Measurements from ENCODE around the gene ROBO3. TPM values are rescaled to one million over a fixed set of nuclear protein-coding genes. Genes with fewer than 3 reads are reported as not detected.

ROBO3 gene
- total RNA-seq, 2 donors from 2014 or later, result 21.5 to 26.6 TPM

DNA sequence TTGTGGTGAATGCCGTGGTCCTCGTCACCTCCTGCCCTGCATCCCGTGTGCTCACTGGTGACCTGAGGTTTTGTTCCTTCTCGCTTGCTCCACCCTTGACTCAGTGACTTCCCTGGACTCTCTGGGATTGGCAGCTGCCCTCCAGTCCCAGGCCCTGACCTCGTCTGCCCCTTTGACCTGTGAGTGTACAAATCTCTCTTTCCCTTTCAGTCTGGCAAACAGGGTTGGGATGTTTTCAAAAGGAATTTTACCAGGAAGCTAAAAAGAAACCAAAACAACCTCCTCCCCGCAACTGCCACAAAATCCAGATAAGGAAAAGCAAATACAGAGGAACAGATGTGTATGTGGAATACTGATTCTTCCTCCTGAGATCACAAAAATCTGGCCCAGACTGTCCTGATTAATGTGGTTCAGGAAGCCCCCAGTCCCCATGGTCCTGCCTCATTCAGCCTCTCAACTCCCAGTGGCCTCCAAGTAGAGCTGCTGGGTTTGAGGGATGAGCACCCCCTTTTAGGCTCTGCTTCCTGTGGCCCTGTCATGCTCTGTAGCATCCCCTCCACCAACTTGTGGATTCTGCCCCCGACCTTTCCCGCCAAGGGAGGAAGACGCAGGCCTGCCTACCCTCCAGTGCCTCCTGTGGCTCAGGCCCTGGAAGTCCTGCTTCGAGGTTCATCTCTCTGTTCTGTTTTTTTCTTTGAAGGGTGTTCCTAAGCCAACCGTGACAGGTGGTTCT is 17.3 kb downstream of the ROBO3 start:
- ATAC-seq (replicated peaks in 1 of 2) (no peak), DNase-seq (no peak)
- Mint-ChIP-seq H3K27ac (no peak overlapping the region), H3K9me3 (no peaks in the 10 kb centered on the region), H3K27me3 (ENCODE audit: low read depth) (no peaks in the 10 kb centered on the region), H3K4me1 (ENCODE audit: low read depth) (peaks cover 7% of the 10 kb centered on the region), H3K36me3 (ENCODE audit: insufficient read depth in 2 of 2) (no peaks in the 10 kb centered on the region), H3K4me3 (no peak overlapping the region)

DNA sequence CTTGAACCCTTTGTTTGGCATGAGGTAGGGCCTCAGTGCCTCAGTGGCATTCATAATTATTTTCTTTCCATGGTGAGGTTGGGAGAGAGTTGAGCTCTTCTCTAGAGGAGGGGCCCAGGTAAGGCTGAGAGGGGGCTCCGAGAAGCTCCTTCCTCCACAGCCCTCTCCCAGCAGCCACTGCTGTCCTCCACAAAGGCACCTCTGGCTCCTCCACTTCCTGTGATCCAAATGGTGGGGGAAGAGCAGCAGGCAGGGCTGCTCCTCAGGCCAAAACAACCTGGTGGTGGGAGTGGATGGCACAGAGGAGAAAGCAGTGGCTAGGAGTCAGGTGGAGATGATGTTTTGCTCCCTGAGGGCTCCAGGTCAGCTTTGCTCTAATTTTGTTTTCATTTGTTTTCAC is 19.1 kb downstream of the ROBO3 start:
- no peak for ATAC-seq (replicated peaks in 1 of 2)
- no peak overlapping the region for H3K4me3 Mint-ChIP-seq
- no peak for DNase-seq
- H3K36me3 Mint-ChIP-seq (ENCODE audit: insufficient read depth in 2 of 2), result no peaks in the 10 kb centered on the region
- H3K9me3 Mint-ChIP-seq, result no peaks in the 10 kb centered on the region
- peaks cover 9% of the 10 kb centered on the region for H3K27me3 Mint-ChIP-seq (ENCODE audit: low read depth)
- no peak overlapping the region for H3K27ac Mint-ChIP-seq
- no peaks in the 10 kb centered on the region for H3K4me1 Mint-ChIP-seq (ENCODE audit: low read depth)

DNA sequence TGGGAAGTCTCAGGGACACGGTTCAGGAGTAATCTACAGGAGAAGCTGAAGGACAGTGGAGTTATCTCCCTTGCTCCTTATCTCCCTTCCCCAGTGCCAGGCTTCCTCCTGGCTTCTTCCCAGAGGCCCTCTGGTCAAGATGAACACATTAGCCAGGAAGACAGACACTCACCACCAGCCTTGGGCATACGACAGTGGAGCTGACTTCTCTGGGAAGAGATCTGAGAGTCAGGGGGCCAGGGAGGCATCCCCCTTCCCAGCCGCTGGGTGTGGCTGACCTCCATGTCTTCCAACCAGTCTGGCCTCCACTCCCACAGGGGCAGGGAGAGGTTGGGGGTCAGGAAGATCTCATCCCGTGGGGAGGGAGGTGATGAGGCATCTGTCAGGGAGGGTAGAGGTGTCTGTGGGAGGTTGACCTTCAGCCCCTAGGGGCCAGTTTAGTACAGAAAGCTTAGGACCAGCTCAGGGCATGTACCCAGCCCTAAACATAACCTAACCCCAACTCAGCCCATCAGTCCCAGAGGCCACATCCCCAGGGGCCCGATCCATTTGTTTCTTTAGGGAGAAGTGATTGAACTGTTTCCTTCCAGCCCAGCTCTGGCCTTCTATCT is 19.7 kb downstream of the ROBO3 start:
- no peak overlapping the region for H3K4me3 Mint-ChIP-seq
- H3K27me3 Mint-ChIP-seq (ENCODE audit: low read depth), result peaks cover 11% of the 10 kb centered on the region
- H3K4me1 Mint-ChIP-seq (ENCODE audit: low read depth), result no peaks in the 10 kb centered on the region
- DNase-seq, result no peak
- H3K9me3 Mint-ChIP-seq, result no peaks in the 10 kb centered on the region
- no peaks in the 10 kb centered on the region for H3K36me3 Mint-ChIP-seq (ENCODE audit: insufficient read depth in 2 of 2)
- ATAC-seq (replicated peaks in 1 of 2), result no peak
- H3K27ac Mint-ChIP-seq, result no peak overlapping the region

DNA sequence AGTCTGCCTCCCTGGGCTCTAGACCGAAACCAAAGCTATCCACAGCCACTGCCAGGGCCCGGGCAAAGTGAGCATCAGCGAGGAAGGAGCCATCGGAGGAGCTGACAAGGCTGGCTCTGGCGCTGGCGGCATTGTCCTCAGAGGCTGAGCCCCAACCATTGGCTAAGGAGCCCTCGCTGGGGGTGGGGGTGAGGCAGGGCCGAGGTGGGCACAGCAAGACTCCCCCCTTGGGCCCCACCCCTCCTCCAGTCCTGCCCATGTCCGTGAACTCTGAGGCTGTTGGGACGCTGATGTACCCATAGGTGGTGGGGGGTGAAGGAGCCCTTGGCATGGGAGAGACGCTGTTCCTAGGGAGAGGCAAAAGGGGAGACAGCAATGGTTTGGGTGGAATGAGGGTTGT is 21.2 kb downstream of the ROBO3 start:
- H3K27ac Mint-ChIP-seq, result no peak overlapping the region
- ATAC-seq (replicated peaks in 1 of 2) (no peak), DNase-seq (no peak)
- peaks cover 11% of the 10 kb centered on the region for H3K27me3 Mint-ChIP-seq (ENCODE audit: low read depth)
- H3K36me3 Mint-ChIP-seq (ENCODE audit: insufficient read depth in 2 of 2), result no peaks in the 10 kb centered on the region
- H3K4me3 Mint-ChIP-seq, result no peak overlapping the region
- no peaks in the 10 kb centered on the region for H3K9me3 Mint-ChIP-seq
- no peaks in the 10 kb centered on the region for H3K4me1 Mint-ChIP-seq (ENCODE audit: low read depth)

DNA sequence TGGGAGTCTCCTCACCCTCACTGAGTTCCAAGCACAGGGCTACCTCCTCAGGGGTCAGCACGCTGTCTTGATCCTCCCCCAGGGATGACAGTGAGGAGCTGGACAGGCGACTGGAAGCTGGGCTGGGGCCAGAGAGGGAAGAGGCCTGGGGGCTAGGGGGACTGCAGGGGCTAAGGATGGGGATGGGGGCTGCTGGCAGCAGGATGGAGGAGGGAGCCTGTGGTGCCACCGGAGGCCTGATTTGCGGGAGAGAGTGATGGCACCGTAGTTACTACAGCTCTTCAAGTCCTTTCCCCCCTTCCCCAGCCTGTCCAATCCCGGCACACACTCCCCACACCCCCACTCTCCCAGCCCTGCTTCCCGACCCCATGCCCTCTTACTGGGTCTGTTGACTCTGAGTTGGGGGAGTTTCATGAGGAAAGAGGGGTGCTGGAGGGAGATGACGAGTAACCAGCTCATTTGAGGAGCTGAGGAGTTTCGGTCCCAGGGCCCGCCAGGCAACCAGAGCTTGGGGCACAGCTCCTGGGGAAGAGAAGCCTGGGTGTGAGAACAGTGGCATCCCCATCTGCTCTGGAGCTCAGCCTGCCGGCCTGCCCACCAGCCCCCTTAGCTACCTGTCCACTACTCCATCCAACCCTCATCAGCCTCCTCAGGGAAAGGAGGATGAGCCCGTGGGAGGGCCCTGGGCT is 21.9 kb downstream of the ROBO3 start:
- H3K27ac Mint-ChIP-seq, result no peak overlapping the region

DNA sequence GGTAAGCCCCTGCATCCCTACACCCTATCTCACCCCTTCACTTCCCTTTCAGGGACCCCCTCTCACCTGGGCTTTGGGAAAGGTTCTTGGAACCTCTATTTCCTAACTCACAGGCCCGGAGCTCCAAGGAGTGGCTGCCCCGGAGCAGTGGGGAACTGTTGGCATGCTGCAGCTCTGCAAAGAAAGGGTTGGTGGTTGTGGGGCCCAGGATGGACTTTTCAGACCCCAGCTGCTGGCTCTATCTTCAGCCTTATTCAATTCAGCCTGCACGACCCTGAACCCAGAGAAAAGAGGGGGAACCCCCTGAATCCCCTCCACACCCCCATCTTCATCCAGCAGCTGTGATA is 22.4 kb downstream of the ROBO3 start:
- Mint-ChIP-seq H3K27me3 (ENCODE audit: low read depth) (peaks cover 11% of the 10 kb centered on the region), H3K9me3 (no peaks in the 10 kb centered on the region), H3K27ac (no peak overlapping the region), H3K4me3 (no peak overlapping the region), H3K4me1 (ENCODE audit: low read depth) (no peaks in the 10 kb centered on the region), H3K36me3 (ENCODE audit: insufficient read depth in 2 of 2) (no peaks in the 10 kb centered on the region)
- ATAC-seq (replicated peaks in 1 of 2), result no peak
- DNase-seq, result no peak

More for the DNA sequence above, 21.9 kb downstream of the ROBO3 start:
- H3K4me3 Mint-ChIP-seq, result no peak overlapping the region
- H3K36me3 Mint-ChIP-seq (ENCODE audit: insufficient read depth in 2 of 2), result no peaks in the 10 kb centered on the region
- no peaks in the 10 kb centered on the region for H3K4me1 Mint-ChIP-seq (ENCODE audit: low read depth)
- ATAC-seq (replicated peaks in 1 of 2), result no peak
- peaks cover 11% of the 10 kb centered on the region for H3K27me3 Mint-ChIP-seq (ENCODE audit: low read depth)
- DNase-seq, result no peak
- no peaks in the 10 kb centered on the region for H3K9me3 Mint-ChIP-seq

DNA sequence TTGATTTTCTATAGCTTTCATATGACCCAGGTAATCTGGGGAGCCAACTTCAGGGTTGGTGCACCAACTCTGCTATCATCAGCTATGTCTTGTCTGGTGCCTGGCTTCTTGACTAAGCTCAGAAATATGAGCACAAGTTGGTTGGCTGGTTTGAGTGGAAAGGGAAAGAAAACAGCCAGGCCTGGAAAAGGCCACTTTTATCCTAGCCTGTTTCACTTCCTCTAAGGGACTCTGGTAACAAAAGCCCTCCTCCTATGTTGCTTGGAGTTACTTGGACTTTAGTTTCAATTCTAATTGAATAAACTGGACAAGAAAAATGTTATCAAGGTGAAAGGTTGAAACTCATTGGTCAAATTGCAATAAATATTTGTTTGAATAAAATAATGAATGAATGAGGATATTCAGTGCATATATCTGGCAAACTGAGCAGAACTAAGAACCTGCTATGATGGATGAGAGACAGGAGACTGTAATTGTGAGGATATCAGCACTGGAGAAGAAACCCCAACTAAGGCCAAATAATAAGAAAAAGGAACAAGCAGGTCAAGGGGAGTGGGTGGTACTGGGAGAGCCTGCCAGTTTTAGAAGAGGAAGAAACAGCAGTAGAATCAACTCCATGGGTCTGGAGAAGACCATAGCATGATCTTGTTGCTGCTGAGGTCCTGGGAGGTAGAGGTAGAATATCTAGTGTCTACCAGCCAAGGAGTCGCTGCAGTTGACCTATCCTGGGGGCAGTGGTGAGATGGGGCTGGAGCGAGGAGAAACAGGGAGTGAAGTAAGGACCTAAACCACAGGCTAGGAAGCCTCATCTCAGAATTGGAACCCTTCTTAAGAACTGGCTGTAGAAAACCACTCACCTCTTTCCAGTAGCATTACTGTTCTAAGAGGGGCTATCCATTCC is 24.2 kb downstream of the ROBO3 start:
- ATAC-seq (replicated peaks in 1 of 2), result no peak
- no peaks in the 10 kb centered on the region for H3K9me3 Mint-ChIP-seq
- H3K4me1 Mint-ChIP-seq (ENCODE audit: low read depth), result no peaks in the 10 kb centered on the region
- no peaks in the 10 kb centered on the region for H3K36me3 Mint-ChIP-seq (ENCODE audit: insufficient read depth in 2 of 2)
- DNase-seq, result no peak
- no peak overlapping the region for H3K4me3 Mint-ChIP-seq
- H3K27ac Mint-ChIP-seq, result no peak overlapping the region
- H3K27me3 Mint-ChIP-seq (ENCODE audit: low read depth), result peaks cover 11% of the 10 kb centered on the region

DNA sequence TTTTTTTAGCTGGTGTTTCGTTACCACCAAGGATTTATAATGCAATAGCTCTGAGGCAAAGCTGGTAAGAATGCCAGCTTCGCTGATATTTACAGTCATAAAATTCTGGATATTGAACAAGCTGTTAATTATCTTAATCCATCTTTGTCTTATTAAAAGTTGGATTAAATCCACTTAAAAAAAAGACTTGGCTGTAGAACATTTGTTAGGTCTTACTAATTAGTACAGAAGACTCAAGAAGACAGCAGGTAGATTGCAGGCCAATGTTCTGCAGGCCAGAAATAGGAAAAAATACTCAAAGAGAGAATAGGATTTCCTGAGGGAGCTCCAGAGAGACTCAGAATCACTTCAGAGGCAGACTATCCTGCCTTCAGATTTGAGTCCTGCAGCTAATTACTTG is 24.9 kb downstream of the ROBO3 start:
- no peaks in the 10 kb centered on the region for H3K9me3 Mint-ChIP-seq
- H3K27me3 Mint-ChIP-seq (ENCODE audit: low read depth), result peaks cover 11% of the 10 kb centered on the region
- no peak for ATAC-seq (replicated peaks in 1 of 2)
- H3K27ac Mint-ChIP-seq, result no peak overlapping the region
- no peak overlapping the region for H3K4me3 Mint-ChIP-seq
- no peaks in the 10 kb centered on the region for H3K36me3 Mint-ChIP-seq (ENCODE audit: insufficient read depth in 2 of 2)
- no peak for DNase-seq
- H3K4me1 Mint-ChIP-seq (ENCODE audit: low read depth), result no peaks in the 10 kb centered on the region

DNA sequence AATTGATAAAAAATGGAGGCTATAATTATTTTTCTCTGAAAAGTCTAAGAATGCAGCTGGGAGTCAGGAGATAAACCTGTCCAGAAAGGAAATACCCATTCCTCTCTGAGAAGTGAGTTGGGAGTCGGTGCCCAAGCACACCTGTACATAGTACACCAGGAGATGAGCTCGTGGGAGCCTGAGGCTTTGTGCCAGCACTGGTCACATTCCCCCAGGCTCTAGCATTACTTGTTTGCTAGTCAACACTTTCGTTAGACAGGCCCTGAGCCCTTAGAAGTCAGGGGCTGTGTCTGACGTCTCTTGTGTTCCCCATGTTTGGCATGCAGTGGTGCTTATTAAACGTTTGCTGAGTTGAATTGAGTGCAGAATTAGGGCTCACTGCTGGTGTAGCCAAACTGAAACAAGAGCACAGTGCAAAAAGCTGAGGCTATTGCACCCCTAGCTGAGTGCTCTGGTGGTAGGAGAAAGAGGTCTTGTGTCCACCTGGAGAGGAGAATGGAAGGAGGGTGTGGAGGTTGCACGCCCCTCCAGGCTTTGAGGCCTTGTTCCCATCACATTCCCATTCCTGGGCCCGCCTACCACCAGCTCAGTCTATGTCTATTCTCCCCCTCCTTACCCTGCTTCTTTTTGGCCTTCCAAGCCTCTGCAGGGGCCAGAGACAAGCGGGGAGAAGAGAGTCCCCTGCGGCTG is 25.6 kb downstream of the ROBO3 start:
- no peak for DNase-seq
- Mint-ChIP-seq H3K36me3 (ENCODE audit: insufficient read depth in 2 of 2) (no peaks in the 10 kb centered on the region), H3K4me1 (ENCODE audit: low read depth) (no peaks in the 10 kb centered on the region), H3K4me3 (no peak overlapping the region), H3K27ac (no peak overlapping the region), H3K9me3 (no peaks in the 10 kb centered on the region), H3K27me3 (ENCODE audit: low read depth) (peaks cover 11% of the 10 kb centered on the region)
- ATAC-seq (replicated peaks in 1 of 2), result no peak

DNA sequence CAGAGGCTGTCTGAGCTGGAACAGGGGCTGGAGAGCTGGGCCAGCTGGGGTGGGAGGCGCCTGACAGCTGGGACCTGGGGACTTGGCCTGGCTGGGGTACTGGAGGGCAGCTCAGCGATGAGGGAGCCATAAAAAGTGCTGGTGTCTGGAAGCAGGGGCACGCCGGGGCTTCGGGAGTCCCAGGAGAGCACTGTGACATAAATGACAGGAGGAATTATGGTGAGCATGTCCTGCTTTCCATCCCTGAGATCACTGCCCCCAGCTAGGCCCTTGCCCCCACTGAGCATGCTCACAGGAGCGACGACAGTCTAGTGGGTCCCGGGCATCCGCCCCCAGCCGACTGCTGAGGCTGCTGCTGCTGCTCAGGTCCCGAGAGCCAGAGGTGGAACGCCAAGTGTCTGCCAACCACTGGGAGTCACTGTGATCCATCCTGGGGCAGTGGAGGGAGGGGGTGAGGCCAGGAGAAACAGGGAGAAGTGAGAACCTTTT is 26.2 kb downstream of the ROBO3 start:
- H3K27ac Mint-ChIP-seq, result no peak overlapping the region
- H3K36me3 Mint-ChIP-seq (ENCODE audit: insufficient read depth in 2 of 2), result no peaks in the 10 kb centered on the region
- H3K27me3 Mint-ChIP-seq (ENCODE audit: low read depth), result peaks cover 16% of the 10 kb centered on the region
- no peaks in the 10 kb centered on the region for H3K4me1 Mint-ChIP-seq (ENCODE audit: low read depth)
- no peak overlapping the region for H3K4me3 Mint-ChIP-seq
- H3K9me3 Mint-ChIP-seq, result no peaks in the 10 kb centered on the region
- DNase-seq, result no peak
- ATAC-seq (replicated peaks in 1 of 2), result no peak

DNA sequence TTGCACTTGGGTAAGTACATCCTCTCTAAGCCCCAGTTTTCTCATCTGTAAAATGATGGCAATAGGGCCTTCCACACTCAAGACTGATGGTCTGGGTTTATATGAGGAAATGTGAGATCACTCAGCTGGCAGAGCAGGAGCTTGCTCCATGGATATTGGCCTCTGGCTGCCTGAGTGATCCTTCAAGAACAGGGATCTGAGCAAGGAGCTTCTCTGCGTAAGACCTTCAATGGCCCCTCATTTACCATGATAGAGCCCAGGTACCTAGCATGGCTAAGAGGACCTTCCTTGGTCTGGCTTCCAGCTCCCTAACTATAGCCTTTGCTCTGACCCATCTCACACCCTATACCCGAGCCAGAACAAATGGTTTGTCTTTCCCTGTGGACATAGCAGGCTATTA is 26.9 kb downstream of the ROBO3 start:
- H3K9me3 Mint-ChIP-seq, result no peaks in the 10 kb centered on the region
- H3K4me3 Mint-ChIP-seq, result no peak overlapping the region
- H3K4me1 Mint-ChIP-seq (ENCODE audit: low read depth), result no peaks in the 10 kb centered on the region
- ATAC-seq (replicated peaks in 1 of 2), result no peak
- no peak overlapping the region for H3K27ac Mint-ChIP-seq
- no peaks in the 10 kb centered on the region for H3K36me3 Mint-ChIP-seq (ENCODE audit: insufficient read depth in 2 of 2)
- peaks cover 16% of the 10 kb centered on the region for H3K27me3 Mint-ChIP-seq (ENCODE audit: low read depth)
- DNase-seq, result no peak

DNA sequence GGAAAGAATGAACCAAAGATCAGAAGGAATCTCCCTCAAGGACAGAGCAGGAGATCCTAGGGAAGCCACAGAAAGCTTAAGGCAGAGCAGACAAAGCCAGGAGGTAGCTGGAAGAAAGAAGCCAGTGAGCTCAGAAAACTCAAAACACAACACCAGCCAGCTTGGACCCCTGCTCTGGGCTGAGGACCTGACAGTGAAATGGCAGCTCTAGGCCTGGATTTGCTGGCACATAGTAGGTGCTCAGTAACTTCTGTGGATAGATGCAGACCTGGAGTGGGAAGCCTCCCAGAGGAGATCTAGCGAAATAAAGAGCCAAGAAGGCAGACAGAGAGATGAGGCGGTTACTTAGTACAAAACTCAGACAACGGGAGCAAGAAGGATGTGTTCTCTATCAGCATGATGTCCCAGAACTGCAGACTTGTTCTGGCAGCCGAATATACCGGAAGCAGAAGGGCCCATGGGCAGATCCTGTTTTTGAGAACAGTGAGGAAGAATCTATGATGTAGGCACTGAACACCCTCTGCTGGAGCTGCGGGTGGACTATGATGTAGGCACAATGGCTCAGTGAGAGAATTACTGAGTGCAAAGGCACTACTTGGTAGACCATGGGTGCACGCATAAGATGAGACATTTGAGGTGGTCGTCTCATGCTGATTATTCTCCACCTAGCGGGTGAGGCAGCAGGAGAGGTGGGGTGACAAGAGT is 27.7 kb downstream of the ROBO3 start:
- Mint-ChIP-seq H3K27me3 (ENCODE audit: low read depth) (peaks cover 16% of the 10 kb centered on the region), H3K9me3 (no peaks in the 10 kb centered on the region), H3K36me3 (ENCODE audit: insufficient read depth in 2 of 2) (no peaks in the 10 kb centered on the region), H3K4me1 (ENCODE audit: low read depth) (no peaks in the 10 kb centered on the region), H3K4me3 (no peak overlapping the region), H3K27ac (no peak overlapping the region)
- DNase-seq (no peak), ATAC-seq (replicated peaks in 1 of 2) (no peak)
